H1 (cell line): Measurements from ENCODE around the gene DENND4A. TPM values are rescaled to one million over a fixed set of nuclear protein-coding genes. Genes with fewer than 3 reads are reported as not detected.

Source experiments
- CTCF ChIA-PET: fragments of 300-600 bp; sonication (Branson Sonifier 250); formaldehyde crosslinking; loops from one replicate; lab custom pipeline; 2021; ENCODE audit not compliant: partially characterized antibody; lab: Charles Lee
- POLR2A ChIA-PET: fragments of 300-600 bp; sonication (Branson Sonifier 250); formaldehyde crosslinking; loops from one replicate; lab custom pipeline; 2021; ENCODE audit warnings: inconsistent platforms; ENCODE audit not compliant: partially characterized antibody; lab: Charles Lee
- DNase-seq, 2 experiments: peaks; one replicate each; pipeline versions ENCODE4 v3.0.0 to v3.0.0-alpha.2; 2010 to 2022; ENCODE audit warnings: low spot score in 2 of 2, low read depth in 1 of 2, mixed read lengths in 1 of 2
- FAIRE-seq: peaks from 2 replicates; lab custom pipeline; 2011; peaks lifted over from hg19 to GRCh38; lab: Jason Lieb, UNC
- H2AFZ ChIP-seq: 2 replicates; pipeline ENCODE4 v1.8.1; 2012; ENCODE audit warnings: low read length, inconsistent platforms
- H2AK5ac ChIP-seq: 2 replicates; pipeline ENCODE4 v1.6.1; 2013; ENCODE audit warnings: low read depth, low read length
- H2BK120ac ChIP-seq: replicated peaks from 2 replicates; pipeline ENCODE3; 2013; ENCODE audit warnings: low read depth, low read length, inconsistent platforms
- H2BK12ac ChIP-seq: 2 replicates; pipeline ENCODE4 v1.6.1; 2013; ENCODE audit warnings: low read depth, low read length
- H2BK15ac ChIP-seq: 2 replicates; pipeline ENCODE4 v1.6.1; 2013; ENCODE audit warnings: low read length
- H2BK20ac ChIP-seq: 2 replicates; pipeline ENCODE4 v1.6.1; 2013; ENCODE audit warnings: low read length
- H2BK5ac ChIP-seq: 2 replicates; pipeline ENCODE4 v1.6.1; 2013; ENCODE audit warnings: low read depth, low read length
- H3K14ac ChIP-seq: 2 replicates; pipeline ENCODE4 v1.6.1; 2013; ENCODE audit warnings: inconsistent platforms; ENCODE audit not compliant: insufficient read length
- H3K18ac ChIP-seq: 2 replicates; pipeline ENCODE4 v1.6.1; 2013; ENCODE audit warnings: low read length; ENCODE audit errors: extremely low read depth
- H3K23ac ChIP-seq: 2 replicates; pipeline ENCODE4 v1.6.1; 2013; ENCODE audit warnings: inconsistent platforms; ENCODE audit not compliant: insufficient read length
- H3K23me2 ChIP-seq: 2 replicates; pipeline ENCODE4 v1.6.1; 2013; ENCODE audit warnings: low read depth, low read length
- H3K27ac ChIP-seq: 2 replicates; pipeline ENCODE4 v1.6.1; 2011; ENCODE audit warnings: low read depth, low read length, inconsistent platforms
- H3K27me3 ChIP-seq, 4 experiments: replicated peaks in 1 of 4; 1 replicate in 1 of 4; 2 replicates in 3 of 4; pipeline versions ENCODE4 v1.6.1 to v1.8.1; 2011 to 2013; ENCODE audit warnings: low read length in 3 of 4, mild to moderate bottlenecking in 3 of 4, inconsistent platforms in 2 of 4, mixed read lengths in 2 of 4, moderate library complexity in 1 of 4; ENCODE audit not compliant: control insufficient read depth in 3 of 4, insufficient read depth in 3 of 4; ENCODE audit errors: extremely low read depth in 1 of 4
- H3K36me3 ChIP-seq, 4 experiments: 2 replicates each; pipeline versions ENCODE4 v1.6.1 to v1.8.1; 2011 to 2013; ENCODE audit warnings: mild to moderate bottlenecking in 4 of 4, low read length in 3 of 4, moderate library complexity in 2 of 4, control low read depth in 1 of 4, inconsistent platforms in 1 of 4; ENCODE audit not compliant: insufficient read depth in 4 of 4, control insufficient read depth in 2 of 4
- H3K4ac ChIP-seq: replicated peaks from 2 replicates; pipeline ENCODE3; 2013; ENCODE audit warnings: low read length, low read depth, mixed read lengths, inconsistent platforms; ENCODE audit not compliant: insufficient read length
- H3K4me1 ChIP-seq, 4 experiments: replicated peaks in 1 of 4; 1 replicate in 1 of 4; 2 replicates in 3 of 4; pipeline versions ENCODE4 v1.6.1 to v1.8.1; 2011 to 2013; ENCODE audit warnings: low read length in 3 of 4, inconsistent platforms in 2 of 4, mixed read lengths in 1 of 4; ENCODE audit not compliant: insufficient read depth in 4 of 4, control insufficient read depth in 3 of 4
- H3K4me2 ChIP-seq, 2 experiments: 2 replicates each; pipeline versions ENCODE4 v1.6.1 to v1.8.1; 2011 to 2013; ENCODE audit warnings: low read depth in 2 of 2, low read length in 2 of 2, control low read depth in 1 of 2, inconsistent platforms in 1 of 2, mild to moderate bottlenecking in 1 of 2; ENCODE audit not compliant: insufficient read depth in 1 of 2
- H3K4me3 ChIP-seq, 4 experiments: fragments of 200-600, 300-600 bp in 1 of 4; sonication (generic), shearing (Covaris generic), sonication (Bioruptor Twin) in 1 of 4; 2 replicates each; pipeline versions ENCODE4 v1.5.1 to v1.8.1; 2011 to 2016; ENCODE audit warnings: low read length in 4 of 4, low read depth in 3 of 4, control low read depth in 2 of 4, inconsistent platforms in 2 of 4, mild to moderate bottlenecking in 2 of 4, mixed read lengths in 1 of 4, moderate library complexity in 1 of 4; ENCODE audit not compliant: insufficient read depth in 2 of 4; ENCODE audit errors: extremely low read depth in 1 of 4
- H3K56ac ChIP-seq: replicated peaks from 2 replicates; pipeline ENCODE3; 2013; ENCODE audit warnings: low read depth, mild to moderate bottlenecking, mixed read lengths, low read length, inconsistent platforms; ENCODE audit not compliant: insufficient read length
- H3K79me1 ChIP-seq: 2 replicates; pipeline ENCODE4 v1.6.1; 2013; ENCODE audit warnings: low read depth, low read length, control low read depth
- H3K79me2 ChIP-seq, 2 experiments: 2 replicates each; pipeline versions ENCODE4 v1.6.1 to v1.8.1; 2012 to 2013; ENCODE audit warnings: low read length in 2 of 2, mild to moderate bottlenecking in 2 of 2, inconsistent platforms in 1 of 2; ENCODE audit not compliant: insufficient read depth in 2 of 2, control insufficient read depth in 1 of 2
- H3K9ac ChIP-seq, 4 experiments: replicated peaks in 1 of 4; 1 replicate in 1 of 4; 2 replicates in 3 of 4; pipeline versions ENCODE4 v1.6.1 to v1.8.1; 2011 to 2013; ENCODE audit warnings: low read depth in 3 of 4, low read length in 3 of 4, control low read depth in 2 of 4, mild to moderate bottlenecking in 2 of 4, moderate library complexity in 2 of 4, inconsistent platforms in 1 of 4; ENCODE audit errors: extremely low read depth in 1 of 4
- H3K9me3 ChIP-seq, 2 experiments: 2 replicates each; pipeline versions ENCODE4 v1.6.1 to v1.8.1; 2012 to 2013; ENCODE audit warnings: mild to moderate bottlenecking in 2 of 2, moderate library complexity in 2 of 2, control low read depth in 1 of 2, inconsistent platforms in 1 of 2, low read depth in 1 of 2, low read length in 1 of 2, mixed read lengths in 1 of 2; ENCODE audit not compliant: insufficient read depth in 2 of 2
- H4K20me1 ChIP-seq, 2 experiments: replicated peaks in 1 of 2; 2 replicates each; pipeline versions ENCODE3 to v1.8.1; 2011 to 2013; ENCODE audit warnings: inconsistent platforms in 2 of 2, low read length in 2 of 2, mild to moderate bottlenecking in 1 of 2; ENCODE audit not compliant: insufficient read depth in 2 of 2, control insufficient read depth in 1 of 2
- H4K5ac ChIP-seq: 2 replicates; pipeline ENCODE4 v1.6.1; 2013; ENCODE audit warnings: low read length, low read depth, mixed read lengths, inconsistent platforms; ENCODE audit not compliant: insufficient read length
- H4K8ac ChIP-seq: 2 replicates; pipeline ENCODE4 v1.8.0; 2013; ENCODE audit warnings: mild to moderate bottlenecking, moderate library complexity, low read length, inconsistent platforms; ENCODE audit not compliant: insufficient read depth; ENCODE audit errors: extremely low read depth
- H4K91ac ChIP-seq: replicated peaks from 2 replicates; pipeline ENCODE3; 2013; ENCODE audit warnings: low read length, mixed read lengths, inconsistent platforms; ENCODE audit not compliant: insufficient read length
- CEBPB ChIP-seq: IDR thresholded peaks from 2 replicates; pipeline ENCODE4 v1.6.1; 2012; ENCODE audit warnings: low read depth, low read length
- CHD2 ChIP-seq: IDR thresholded peaks from 2 replicates; pipeline ENCODE4 v1.6.1; 2012; ENCODE audit warnings: low read length, improper control_type of control experiment
- GABPA ChIP-seq: IDR thresholded peaks from 2 replicates; pipeline ENCODE4 v1.6.1; 2011; ENCODE audit warnings: mild to moderate bottlenecking, low read length, moderate library complexity, borderline replicate concordance; ENCODE audit not compliant: insufficient read depth
- SIRT6 ChIP-seq: IDR thresholded peaks from one replicate; pipeline ENCODE4 v1.7.1; 2012; ENCODE audit warnings: low read length, inconsistent platforms
- WGBS, 2 experiments: shearing (Covaris generic) in 1 of 2; methylation state at CpG; one replicate each; pipeline versions ENCODE4 v1.1.6 to v1.1.7; 2013 to 2015; ENCODE audit warnings: low lambda C conversion rate in 2 of 2, mixed read lengths in 2 of 2, inconsistent platforms in 1 of 2, low coverage in 1 of 2, missing lambda C conversion rate in 1 of 2; ENCODE audit not compliant: insufficient replicate concordance in 2 of 2, insufficient coverage in 1 of 2, insufficient read length in 1 of 2; ENCODE audit errors: extremely low coverage in 1 of 2, missing lambda C conversion rate in 1 of 2; 5-methylcytosine and 5-hydroxymethylcytosine counted together
- polyA plus RNA-seq, 7 experiments: library from polyadenylated mRNA; depleted of rRNA in 3 of 7; stranded (reverse) in 5 of 7; unstranded in 2 of 7; fragments of >200 nt in 5 of 7; fragments of 200-250 nt in 2 of 7; gene quantifications; 1 replicate in 5 of 7; 2 replicates in 1 of 7; 4 replicates in 1 of 7; pipeline versions ENCODE4 v1.2.1 to v1.2.3, GENCODE V29; 2011 to 2013; ENCODE audit warnings: missing spikeins in 2 of 7, mixed read lengths in 2 of 7
- total RNA-seq: library from RNA; stranded (reverse); fragmentation: NEBNext Ultra II Directional; extraction: Animal tissue kit (Norgen Biotek cat#: 25700); gene quantifications from 2 replicates; pipeline ENCODE4 v1.2.1, GENCODE V29; 2021

DENND4A gene
- total and polyA plus RNA-seq, 2 of the 8 experiments (the other 6 are each of a cell fraction or from before 2014, with no cell fraction given), result 1.3 to 4.7 TPM

- no peak overlapping the region for H2BK5ac ChIP-seq
- no peak overlapping the region for H3K18ac ChIP-seq
- FAIRE-seq (no peak), DNase-seq (no peak)
- H3K4ac ChIP-seq, result no peak overlapping the region
- CTCF ChIA-PET, result no interaction called here
- 77% methylated on average over 4 of the region's 4 CpGs; no CpG with 5 or more reads in 1 of the 2 experiments for WGBS, 2 experiments
- no peak overlapping the region for H4K5ac ChIP-seq
- no peak overlapping the region for H4K91ac ChIP-seq
- POLR2A ChIA-PET, result no interaction called here
- no peaks in the 10 kb centered on the region for H3K79me1 ChIP-seq
- H2BK20ac ChIP-seq, result no peak overlapping the region
- H3K4me3 ChIP-seq, result no peak overlapping the region
- no peaks in the 10 kb centered on the region for H3K4me1 ChIP-seq
- no peaks in the 10 kb centered on the region for H3K79me2 ChIP-seq
- no peak overlapping the region for H3K14ac ChIP-seq
- no peak overlapping the region for H2AK5ac ChIP-seq
- TF ChIP-seq CHD2 (no peak), GABPA (no peak), SIRT6 (no peak), CEBPB (0 out of 2 replicates have a peak, but pooled peaks have one; percentile 7)
- no peak overlapping the region for H3K9ac ChIP-seq
- H3K27ac ChIP-seq, result no peak overlapping the region
- no peaks in the 10 kb centered on the region for H3K27me3 ChIP-seq
- H4K20me1 ChIP-seq, result no peaks in the 10 kb centered on the region
- no peak overlapping the region for H4K8ac ChIP-seq
- no peak overlapping the region for H2BK12ac ChIP-seq
- no peaks in the 10 kb centered on the region for H3K9me3 ChIP-seq
- H3K23me2 ChIP-seq, result no peaks in the 10 kb centered on the region
- no peak overlapping the region for H2BK120ac ChIP-seq
- no peak overlapping the region for H3K4me2 ChIP-seq
- no peak overlapping the region for H3K23ac ChIP-seq
- no peak overlapping the region for H2AFZ ChIP-seq
- H3K36me3 ChIP-seq, result no peaks in the 10 kb centered on the region
- H3K56ac ChIP-seq, result no peak overlapping the region
- H2BK15ac ChIP-seq, result no peak overlapping the region
Observed at GRCh38 chr15:65690778-65691177, 101.3 kb downstream of the DENND4A start.
